Right lung (tissue), 5 donors: ENCODE data around the gene BDKRB2. TPM values are rescaled to one million over a fixed set of nuclear protein-coding genes. Genes with fewer than 3 reads are reported as not detected.
A peak's percentile ranks its signal among the peaks of the same experiment; 100 is the strongest.
"Not testable (repeated sequence)": the region's sequence is repeated elsewhere in the genome, so short reads cannot be mapped to it uniquely, and the experiment has no call there.

Experiments
- DNase-seq, 2 donors: peaks; one replicate each; pipeline ENCODE4 v3.0.0-alpha.2; 2013
- polyA plus RNA-seq, 5 donors: library from polyadenylated mRNA; unstranded; fragments of 120-200 nt; gene quantifications; one replicate each; pipeline versions ENCODE4 v1.2.1 to v1.2.3, GENCODE V29; 2013; ENCODE audit warnings: inconsistent platforms in 1 of 5, low replicate concordance in 1 of 5; ENCODE audit not compliant: insufficient read length in 5 of 5, insufficient read depth in 1 of 5

BDKRB2 gene
- polyA plus RNA-seq, 5 donors, result 0.76 to 1.2 (median 1.1) TPM

DNA sequence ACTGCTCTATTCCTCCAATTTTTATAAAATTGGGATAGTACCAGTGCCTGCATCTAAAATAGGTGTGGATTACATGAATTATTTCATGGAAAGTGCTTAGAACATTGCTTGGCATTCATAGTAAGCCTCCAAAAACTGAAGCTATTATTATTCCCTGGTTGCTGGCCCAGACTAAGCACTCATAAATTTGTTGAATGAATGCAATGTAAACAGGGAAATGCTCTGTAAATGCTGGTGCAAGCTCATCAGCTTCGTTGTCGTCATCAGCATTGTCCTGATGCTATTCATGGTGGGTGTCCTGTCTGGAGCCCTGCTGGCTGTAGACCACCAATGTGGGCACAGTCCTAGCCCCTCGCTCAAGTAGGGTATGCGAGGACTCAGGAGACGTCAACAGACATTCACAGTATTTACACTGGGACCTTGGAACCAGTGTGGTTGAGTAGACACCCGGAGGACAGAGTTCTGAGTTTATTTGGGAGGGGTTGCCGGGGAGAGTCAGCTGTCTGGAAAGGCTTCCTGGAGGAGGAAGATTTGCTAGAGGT is 16.5 kb downstream of the BDKRB2 start:
- no peak for DNase-seq

DNA sequence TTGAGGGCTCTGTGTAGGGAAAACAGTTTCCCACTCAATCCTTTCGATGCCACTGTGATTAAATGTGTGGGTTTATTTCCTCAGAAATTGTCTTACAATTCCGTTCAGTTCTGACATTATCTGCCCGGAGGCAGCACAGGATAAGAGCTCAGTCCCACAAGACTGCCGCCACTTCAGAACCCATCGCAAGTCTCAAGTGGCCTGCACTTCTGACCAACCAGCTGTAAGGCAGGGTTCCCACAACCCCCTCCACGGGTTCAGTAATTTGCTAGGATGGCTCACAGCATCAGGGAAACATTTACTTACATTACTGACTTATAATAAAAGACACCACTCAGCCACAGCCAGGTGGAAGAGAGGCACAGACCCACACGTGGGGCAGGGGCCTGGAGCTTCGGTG is 17.2 kb downstream of the BDKRB2 start:
- no peak for DNase-seq

DNA sequence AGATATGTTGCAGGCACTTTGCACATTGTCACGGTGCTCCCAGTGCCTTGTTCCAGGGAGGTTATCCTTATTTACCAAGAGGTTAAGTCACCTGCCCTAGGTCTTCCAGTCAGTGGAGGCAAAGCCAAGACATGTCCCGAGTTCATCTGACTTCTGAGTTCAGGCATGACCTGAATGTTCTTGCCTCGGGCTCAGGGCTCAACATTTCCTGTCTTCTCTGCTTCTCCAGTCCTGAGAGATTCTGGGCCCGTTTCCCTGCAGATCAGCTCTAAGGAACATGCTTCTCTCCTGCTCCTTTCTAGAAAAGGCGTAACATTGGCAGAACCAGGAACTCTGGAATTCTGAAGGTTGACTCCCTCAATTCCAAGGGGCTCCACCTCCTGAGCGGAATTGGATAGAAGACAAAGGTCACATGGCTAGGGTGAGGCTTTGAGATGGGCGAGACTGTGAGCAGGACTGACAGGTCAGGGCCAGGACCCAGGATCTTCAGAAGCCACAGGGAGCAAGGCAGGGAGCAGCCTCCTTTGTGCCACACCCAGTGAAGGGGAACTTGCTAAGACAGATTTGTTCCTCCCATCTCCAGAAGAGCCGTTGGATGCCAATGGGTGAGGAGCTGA is 19.9 kb downstream of the BDKRB2 start:
- DNase-seq, result no peak

DNA sequence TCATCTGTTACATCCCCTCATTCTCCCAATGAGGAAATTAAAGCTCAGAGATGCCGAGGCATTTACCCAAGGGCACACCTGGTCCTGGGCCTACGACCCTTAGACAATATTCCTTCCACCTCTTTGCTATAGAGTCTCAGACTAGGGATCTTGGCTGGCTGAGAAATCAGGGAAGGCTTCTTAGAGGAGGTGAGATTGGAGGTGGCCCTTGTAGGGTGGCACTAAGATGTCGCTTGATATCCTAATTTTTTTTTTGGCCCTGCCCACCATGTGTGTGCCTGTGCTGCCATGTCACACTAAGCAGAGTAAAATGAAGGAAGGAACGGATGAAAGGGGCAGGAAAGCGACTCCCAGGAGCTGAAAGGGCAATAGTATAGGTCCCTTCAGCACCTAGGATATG is 20.6 kb downstream of the BDKRB2 start:
- DNase-seq, result no peak

DNA sequence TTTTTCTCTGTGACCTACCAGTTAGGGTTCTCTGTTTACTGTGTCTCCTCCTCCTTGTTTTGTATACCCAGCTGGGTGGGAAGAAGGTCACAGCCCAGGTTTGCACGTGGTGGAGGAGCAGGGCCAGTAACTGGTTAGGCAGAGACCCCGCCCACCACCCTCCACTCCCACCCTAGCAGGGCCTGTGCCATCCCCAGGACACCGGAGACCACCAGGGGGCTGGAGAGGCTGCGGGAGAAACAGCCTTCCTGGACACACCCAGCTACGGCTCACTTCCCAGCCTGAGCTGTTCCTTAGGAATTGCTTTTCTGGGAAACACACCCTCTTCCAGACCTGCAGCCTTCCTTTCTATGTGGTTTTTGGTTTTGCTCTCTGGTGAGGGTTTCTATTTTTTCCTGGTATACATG is 21.1 kb downstream of the BDKRB2 start:
- no peak for DNase-seq

DNA sequence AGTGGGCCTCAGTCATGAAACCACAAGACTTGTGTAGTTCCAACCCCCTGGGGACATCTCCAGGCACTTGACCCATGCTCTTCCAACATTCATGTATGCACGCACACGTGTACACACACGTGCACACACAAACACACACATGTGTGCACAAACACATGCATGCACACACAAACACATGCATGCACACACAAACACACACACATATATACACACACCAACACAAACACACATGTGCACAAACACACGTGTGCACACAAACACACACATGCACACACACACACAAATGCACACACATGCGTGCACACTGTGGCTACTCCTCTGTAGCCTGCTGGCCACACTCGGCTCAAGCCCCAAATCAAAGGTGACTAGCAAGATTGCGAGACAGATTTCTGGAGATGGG is 22.8 kb downstream of the BDKRB2 start:
- no peak for DNase-seq

DNA sequence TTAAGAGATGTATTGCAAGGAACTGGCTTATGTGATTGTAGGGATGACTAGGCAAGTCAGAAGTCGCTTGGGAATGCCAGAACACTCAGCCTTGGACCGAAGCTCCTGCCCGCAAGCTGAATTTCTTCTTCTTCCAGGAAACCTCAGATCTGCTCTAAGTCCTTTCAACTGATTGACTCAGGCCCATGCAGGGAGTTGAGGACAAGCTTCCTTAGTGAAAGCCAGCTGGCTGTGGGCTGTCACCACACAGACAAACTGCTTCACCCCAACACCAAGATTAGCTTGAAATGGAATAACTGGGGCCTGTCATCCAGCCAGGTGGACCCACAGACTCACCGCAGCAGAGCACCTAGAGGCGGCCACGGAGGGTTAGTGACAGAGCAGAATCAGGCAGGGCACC is 24.7 kb downstream of the BDKRB2 start:
- no peak for DNase-seq

DNA sequence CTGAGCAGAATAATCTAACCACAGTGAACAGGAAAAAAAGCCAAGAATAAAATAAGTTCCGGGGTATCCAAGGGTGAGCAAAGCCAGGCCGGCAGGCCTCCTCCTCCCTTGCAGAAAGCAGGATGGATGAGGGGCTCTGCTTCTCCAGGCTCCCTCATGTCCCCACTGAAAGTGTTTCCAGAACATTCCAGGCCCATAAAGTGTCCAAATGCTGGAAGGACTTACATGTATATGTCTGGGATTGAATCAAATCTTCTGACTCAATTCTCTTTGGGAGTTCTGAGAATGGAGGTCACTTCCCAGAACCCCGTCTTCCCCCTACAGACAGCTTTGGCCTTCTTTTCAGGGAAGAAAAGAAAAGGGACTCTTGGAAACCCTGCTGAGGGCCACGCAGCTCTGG is 26.4 kb downstream of the BDKRB2 start:
- no peak for DNase-seq

DNA sequence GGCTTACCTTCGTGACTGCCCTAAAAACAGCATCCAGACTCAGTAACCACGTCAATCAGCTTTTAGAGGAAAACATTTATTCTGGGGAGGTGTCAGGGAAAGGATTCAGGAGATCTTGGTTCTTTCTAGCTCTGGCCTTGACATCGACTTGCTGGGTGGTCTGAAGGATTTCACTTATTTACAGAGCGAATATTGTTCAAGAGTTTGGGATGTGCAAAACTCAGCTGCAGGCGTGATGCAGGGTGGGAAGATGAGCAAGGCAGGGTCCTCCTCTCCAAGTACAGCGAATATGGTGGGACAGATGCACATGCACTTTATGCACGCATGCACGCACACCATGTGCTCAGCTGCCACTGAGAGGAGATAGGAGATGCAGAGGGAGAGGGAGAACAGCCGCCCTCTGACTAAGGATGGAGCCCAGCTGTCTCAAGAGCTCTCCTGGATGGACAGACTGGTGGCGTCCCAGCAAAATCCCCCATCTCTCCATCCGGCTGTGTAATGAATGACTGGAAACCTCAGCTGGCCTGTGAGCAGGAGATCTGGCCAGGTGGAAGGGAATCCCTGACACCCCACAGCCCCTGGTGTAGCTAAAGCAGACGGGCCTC is 27.0 kb downstream of the BDKRB2 start:
- DNase-seq, result no peak

DNA sequence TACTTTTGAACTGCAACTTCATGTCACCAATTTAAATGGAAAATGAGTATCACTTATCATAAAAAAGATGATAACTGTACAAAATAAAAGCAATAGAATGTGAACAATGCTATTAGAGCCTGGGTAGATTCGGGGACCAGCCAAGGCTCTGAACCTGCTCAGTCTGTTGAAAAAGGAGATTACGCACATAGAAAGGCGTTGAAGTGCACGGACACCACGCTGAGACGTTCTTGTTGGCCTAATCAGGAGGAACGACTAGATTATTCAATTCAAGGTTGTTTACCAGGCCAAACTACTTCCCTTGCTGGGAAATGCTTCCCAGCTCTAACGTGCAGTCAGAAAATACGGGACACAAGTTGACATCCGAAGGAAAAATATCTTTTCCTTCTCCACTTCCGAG is 27.9 kb downstream of the BDKRB2 start:
- DNase-seq, result no peak

DNA sequence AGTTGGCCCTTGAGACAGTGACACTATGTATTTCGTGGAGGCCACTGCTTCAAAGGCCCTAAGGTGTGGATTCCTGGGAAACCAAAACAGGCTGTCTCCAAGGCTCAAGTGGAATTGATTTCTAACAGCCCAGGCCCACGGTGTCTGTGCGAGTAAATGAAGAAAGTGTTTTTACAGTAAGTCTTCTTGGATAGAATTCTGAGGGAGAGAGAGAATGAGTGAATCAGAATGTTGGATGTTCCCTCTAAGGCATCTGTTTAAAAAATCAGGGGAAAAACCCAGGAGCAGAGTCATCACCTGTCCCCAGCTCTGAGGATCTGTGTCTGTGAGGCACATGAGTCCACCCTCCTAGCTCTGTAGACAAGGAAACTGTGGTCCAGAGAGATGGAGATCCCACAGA is 29.0 kb downstream of the BDKRB2 start:
- DNase-seq, result no peak

DNA sequence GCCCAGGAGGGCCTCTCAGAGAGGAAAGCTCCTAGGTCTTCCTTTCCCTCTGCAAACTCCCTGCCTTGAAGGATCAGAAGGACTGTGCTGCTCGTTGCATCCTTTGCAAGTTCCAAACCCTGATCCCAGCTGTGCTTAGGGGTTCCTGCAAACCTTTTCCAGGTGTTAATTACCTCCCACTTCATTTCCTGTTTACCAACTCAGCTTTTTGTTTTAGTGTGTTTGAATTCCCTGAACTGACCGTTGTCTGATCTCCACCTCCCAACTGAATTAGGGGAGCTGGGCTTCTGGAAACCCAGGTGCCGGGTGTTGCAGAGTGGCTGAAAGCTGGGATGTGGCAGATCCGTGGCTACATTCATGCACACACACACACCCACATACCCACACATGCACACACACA is 30.8 kb downstream of the BDKRB2 start:
- no peak for DNase-seq

DNA sequence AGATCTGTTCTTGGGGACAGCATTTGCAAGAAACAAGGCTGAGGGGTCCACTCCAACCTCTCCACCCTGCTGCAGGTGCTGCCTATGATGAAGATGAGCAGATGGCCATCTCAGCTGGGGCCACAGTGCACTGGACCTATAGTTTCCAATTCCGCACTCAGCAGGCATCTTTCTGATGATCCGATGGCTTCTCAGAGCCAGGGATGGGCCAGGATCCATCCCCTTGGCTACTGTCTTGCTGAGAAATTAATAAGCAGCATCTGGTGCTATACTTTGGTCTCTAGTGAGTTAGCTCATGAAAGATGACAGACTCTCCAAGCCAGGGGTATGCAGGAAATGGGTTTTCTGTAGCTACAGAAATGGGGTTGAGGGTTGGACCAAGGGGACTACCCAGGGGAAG is 33.0 kb downstream of the BDKRB2 start:
- no peak for DNase-seq

DNA sequence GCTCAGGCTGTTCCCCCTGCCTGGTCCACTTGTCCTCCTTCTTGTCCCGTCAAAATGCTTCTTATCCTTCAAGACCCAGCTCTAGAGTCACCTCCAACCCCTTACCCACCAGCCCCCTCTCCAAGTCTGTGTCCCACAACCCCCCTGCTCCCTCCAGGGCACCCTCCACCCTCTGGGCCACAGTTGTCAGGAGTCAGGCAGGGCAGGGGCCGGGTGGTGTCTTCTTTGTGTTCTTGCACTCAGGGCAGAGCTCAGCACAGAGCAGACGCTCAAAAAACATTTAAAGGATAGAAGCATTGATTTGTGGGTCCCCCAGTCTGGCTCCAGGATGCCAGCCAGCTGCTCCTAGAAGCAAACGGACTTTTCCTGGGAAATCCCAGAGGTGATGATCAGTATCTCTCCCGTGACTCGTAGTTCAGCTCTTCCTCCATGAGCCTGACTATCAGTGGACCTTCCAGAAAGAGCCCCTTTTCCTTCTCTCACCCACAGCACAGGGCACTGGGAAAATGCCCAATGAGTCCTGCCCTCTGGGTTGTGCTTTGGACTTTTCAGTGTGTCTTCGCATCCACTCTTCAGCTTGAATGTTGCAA is 34.1 kb downstream of the BDKRB2 start:
- DNase-seq, result no peak

DNA sequence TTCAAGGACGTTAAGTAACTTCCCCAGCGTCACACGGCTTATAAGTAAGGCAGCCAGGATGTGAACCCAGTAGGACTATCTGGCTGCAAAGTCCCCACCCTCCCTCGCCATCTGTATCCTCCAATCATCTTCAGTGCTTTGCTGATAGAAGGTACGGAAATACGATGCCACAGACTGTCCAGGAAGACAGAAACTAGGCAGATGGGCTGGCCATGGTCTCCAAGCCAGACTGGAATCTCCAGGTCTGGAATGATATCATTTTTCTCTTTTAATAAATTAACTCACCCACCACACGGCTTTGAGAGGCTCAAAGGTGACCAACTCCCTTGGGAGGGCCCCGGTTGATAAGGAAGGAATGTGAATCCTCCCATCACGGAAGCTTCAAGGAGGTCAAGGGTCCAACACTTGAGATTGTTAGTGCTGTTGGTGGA is 35.1 kb downstream of the BDKRB2 start:
- DNase-seq, result no peak

DNA sequence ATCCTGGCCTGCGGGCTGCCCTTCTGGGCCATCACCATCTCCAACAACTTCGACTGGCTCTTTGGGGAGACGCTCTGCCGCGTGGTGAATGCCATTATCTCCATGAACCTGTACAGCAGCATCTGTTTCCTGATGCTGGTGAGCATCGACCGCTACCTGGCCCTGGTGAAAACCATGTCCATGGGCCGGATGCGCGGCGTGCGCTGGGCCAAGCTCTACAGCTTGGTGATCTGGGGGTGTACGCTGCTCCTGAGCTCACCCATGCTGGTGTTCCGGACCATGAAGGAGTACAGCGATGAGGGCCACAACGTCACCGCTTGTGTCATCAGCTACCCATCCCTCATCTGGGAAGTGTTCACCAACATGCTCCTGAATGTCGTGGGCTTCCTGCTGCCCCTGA is 36.0 kb downstream of the BDKRB2 start:
- no peak for DNase-seq

DNA sequence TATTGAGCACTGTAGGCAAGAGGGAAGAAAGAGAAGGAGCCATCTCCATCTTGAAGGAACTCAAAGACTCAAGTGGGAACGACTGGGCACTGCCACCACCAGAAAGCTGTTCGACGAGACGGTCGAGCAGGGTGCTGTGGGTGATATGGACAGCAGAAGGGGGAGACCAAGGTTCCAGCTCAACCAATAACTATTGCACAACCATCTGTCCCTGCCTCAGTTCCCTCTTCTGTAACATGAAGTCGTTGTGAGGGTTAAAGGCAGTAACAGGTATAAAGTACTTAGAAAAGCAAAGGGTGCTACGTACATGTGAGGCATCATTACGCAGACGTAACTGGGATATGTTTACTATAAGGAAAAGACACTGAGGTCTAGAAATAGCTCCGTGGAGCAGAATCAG is 37.5 kb downstream of the BDKRB2 start:
- DNase-seq, result no peak

DNA sequence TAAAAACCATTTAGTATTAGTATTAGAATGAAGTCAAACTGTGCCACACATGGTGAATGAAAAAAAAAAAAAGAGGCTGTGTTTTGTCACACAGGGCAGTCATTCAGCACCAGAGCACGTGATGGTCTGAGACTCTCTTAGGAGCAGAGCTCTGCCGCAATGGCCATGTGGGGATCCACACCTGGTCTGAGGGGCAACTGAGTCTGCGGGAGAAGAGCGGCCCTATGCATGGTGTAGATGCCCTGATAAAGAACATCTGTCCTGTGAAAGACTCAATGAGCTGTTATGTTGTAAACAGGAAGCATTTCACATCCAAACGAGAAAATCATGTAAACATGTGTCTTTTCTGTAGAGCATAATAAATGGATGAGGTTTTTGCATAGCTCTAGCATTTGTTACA is 39.1 kb downstream of the BDKRB2 start:
- DNase-seq, result peak; percentile 72 to 81

DNA sequence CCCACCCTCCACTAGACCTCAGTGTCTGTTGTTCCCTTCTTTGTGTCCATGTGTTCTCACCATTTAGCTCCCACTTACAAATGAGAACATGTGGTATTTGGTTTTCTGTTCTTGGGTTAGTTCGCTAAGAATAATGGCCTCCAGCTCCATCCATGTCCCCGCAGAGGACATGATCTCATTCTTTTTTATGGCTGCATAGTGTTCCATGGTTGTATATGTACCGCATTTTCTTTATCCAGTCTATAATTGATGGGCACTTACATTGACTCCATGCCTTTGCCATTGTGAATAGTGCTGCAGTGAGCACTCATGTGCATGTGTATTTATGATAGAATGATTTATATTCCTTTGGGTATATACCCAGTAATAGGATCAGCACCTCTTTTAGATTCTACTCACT is 40.4 kb downstream of the BDKRB2 start:
- not testable (repeated sequence) for DNase-seq

DNA sequence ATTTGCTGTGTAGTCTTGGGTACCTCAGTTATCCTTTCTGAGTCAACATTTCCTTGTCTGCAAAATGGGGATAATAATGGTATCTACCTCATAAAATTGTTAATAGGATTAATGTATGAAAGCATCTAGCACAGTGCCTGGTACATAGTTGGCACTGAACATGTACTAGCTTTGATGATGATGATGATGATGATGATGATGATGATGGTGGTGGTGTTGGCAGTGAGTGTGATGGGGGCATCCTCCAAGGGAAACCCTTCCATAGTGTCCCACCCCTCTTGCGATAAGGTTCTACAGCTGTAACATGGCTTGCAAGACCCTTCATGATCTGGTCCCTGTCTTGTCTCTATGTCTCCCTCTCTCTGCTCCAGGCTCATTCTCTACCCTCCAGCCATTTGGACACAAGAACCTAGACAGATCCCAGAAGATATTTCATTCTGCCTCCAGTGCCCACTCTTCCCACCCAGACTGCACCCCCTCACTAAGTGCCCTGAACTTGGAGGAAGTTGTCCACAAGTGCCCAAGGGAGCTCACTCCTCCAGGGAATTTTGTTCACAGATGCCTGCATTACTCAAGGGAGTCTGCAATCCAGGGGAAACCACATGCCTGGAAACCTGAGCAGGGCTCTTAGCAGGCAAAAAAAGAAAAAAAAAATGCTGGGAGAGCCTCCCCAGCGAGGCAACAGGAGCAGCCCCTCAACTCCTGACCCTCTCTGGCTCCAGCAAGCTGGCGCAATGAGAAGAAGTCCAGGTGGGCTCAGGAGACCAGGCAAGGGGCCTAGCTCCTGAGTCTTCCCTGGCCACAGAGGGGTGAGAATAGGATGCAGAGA is 41.3 kb downstream of the BDKRB2 start:
- no peak for DNase-seq

DNA sequence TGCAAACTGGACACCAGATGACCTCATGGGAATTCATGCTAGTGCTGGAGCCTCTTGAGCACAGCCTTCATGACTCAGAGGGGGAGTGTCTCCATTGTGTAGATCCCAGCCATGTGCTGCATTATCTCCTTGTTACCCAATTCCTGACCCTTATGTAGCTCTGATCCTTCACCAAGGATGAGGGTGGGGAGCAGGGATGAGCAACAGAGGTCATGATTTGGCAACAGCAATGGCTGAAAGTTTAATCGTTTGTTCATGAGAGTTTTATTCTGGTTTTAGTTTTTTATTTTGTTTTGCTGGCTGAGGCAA is 41.9 kb downstream of the BDKRB2 start:
- DNase-seq, result no peak

DNA sequence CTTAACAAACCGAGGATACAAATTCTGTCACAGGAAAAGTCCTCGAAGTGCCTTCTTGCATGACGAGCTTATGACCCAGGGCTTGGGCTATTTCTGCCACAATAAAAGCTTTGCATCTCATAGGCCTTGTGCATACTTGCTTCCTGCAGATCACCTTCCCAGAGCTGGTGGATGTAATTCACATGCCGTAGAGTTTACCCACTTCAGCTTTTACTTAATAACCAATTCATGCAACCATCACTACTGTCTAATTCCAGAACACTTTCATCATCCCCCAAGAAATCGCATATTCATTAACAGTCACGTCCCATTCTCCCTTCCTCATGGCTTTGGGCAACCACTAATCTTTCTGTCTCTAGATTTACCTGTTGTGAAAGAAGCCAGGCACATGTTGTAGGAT is 42.4 kb downstream of the BDKRB2 start:
- no peak for DNase-seq

DNA sequence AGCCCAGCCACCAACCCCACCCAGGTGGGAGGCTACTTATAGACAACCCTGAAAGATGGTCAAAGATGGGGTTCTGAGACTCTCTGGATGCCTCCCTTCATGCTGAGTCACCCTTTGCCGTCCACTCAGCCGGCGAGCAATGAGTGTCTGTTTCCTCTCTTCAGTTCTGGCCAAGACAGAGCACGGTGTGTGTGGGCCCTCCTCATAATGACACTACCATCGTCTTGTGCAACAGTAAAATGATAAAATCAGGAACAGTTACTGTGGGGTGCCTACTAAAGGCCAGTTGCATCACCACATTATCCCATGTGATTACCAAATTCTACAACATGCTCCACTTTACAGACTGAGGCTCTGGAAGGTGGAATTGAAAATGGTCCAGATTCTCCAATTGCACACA is 44.4 kb downstream of the BDKRB2 start:
- no peak for DNase-seq
